Stimulated activated CD4-positive, alpha-beta T cell treated with anti-CD3 and anti-CD28 coated beads, Interleukin-2, amount 100 ng/mL, for 48 hours (primary cell): ENCODE results near the gene CCL4.
"Not testable (repeated sequence)": the region's sequence is repeated elsewhere in the genome, so short reads cannot be mapped to it uniquely, and the experiment has no call there.

Experiments used
- DNase-seq, 2 donors: peaks; one replicate each; pipeline ENCODE4 v3.0.0-alpha.2; 2020

Gene CCL4

DNA sequence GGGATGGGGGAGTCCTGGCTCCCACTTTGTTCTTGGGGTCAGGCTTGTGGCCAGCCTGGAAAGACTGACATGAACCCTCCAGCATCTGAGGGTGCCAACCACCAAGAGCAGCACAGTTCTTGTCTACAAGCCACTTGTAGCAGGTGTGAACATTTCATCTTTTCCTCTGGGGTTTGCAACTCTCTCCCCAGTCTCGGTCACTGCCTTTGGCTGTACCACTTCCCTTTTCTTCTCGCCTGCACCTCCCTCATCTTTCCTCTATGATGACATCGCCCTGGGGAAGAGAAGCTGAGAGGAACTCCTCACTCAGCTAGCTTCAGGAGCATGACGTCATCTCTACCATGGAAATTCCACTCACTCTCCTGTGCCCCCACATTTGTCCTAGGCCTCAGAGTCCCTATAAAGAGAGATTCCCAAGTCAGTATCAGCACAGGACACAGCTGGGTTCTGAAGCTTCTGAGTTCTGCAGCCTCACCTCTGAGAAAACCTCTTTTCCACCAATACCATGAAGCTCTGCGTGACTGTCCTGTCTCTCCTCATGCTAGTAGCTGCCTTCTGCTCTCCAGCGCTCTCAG lies at the start of gene CCL4:
TSS of gene CCL4 (plus strand) at position 427 of the 575 bp plus-strand sequence. CDS start at position 506, 79 bp downstream.
- not testable (repeated sequence) for DNase-seq

DNA sequence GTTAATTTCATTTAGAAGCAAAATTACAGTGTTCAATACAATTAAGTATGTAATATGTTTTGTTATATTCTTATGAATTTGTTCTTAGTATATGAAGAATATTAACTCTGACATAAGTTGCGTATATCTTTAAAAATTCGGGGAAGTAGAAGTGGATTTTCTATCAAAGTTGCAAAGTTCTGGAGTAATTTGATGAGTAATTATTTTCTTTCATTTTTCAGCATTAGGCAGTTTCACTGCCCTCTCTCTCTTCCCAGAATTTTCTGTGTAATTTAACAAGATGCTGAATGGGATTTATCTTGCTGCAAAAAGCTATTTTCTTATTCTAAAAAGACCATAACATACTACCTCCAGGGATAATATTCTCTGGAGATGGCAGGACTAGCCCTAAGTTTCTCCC lies 48.5 kb upstream of the CCL4 start:
- no peak for DNase-seq

DNA sequence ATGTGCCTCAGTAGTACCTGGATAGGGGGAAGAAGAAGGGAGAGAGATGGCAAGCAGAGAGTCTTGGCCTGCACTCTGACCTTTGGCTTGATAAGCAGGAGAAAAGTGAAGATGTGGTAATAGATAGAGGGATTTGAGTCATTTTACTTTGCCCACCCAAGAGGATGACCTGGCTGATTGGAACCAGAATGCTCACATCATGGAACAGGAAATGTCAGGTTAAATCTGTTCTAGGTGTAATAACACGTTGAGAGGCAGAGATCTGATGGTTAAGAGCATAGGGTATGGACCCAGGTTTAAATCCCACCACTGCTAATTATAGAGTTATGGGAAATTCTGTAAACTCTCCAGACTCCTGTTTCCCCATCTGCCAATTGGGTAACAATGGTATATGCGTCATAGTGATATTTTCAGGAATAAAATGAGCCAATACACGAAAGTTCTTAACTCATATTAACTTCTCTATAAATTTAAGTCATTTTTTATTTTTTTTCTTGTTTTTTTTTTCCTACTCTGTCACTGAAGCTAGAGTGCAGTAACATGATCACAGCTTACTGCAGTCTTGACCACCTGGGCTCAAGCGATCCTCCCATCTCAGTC lies 47.6 kb upstream of the CCL4 start:
- no peak for DNase-seq

GRCh38 chr17:36057911-36058310 lies 45.7 kb upstream of the CCL4 start:
- DNase-seq: no peak

- no peak for DNase-seq
Observed at GRCh38 chr17:36059406-36059805, 44.2 kb upstream of the CCL4 start.

DNA sequence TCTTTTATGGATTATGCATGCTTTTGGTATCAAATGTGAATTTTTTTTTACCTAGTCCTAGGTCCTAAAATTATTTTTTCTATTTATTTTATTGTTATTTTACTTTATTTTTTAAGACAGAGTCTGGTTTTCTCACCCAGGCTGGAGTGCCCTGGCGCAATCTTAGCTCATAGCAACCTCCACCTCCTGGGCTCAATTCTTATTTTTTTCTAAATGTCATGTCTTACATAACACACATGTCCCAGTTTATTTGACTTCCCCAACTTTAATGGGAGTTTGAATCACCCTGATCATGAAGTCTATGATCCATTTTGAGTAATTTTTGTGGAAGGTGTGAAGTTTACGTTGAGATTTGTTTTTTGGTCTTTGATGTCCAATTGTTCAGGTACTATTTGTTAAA lies 42.8 kb upstream of the CCL4 start:
- no peak for DNase-seq

- DNase-seq: no peak
Observed at GRCh38 chr17:36063786-36064541, 39.7 kb upstream of the CCL4 start, which contains the start of gene CCL18. Gene CCL18 (plus strand): TSS chr17:36064272. CDS start chr17:36064343, 71 bp downstream.

- DNase-seq: no peak
Observed at GRCh38 chr17:36066365-36066985, 37.2 kb upstream of the CCL4 start.

GRCh38 chr17:36068524-36068923 lies 35.1 kb upstream of the CCL4 start:
- no peak for DNase-seq

GRCh38 chr17:36069136-36069535 lies 34.5 kb upstream of the CCL4 start:
- no peak for DNase-seq

GRCh38 chr17:36070427-36070826 lies 33.2 kb upstream of the CCL4 start:
- DNase-seq: no peak

- DNase-seq: no peak
Observed at GRCh38 chr17:36071751-36072150, 31.9 kb upstream of the CCL4 start.

GRCh38 chr17:36072431-36073121 lies 31.1 kb upstream of the CCL4 start:
- peak; percentile 81 to 85 for DNase-seq

DNA sequence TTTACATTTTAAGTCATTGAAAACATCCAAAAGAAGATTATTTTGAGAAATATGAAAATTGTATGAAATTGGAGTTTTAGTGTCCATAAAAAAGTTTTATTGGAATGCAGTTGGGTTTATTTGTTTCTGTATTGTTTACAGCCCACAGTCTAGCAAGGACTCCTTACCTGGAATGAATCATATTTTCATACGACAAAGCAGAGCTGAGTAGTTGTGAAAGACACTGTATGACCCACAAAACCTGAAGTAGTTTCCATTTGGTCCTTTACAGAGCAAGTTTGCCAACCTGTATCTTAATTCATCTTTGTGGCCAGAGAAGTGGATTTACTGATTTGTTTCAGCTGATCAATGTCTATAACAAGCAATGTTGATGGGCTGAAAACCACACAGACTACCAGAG lies 29.3 kb upstream of the CCL4 start:
- no peak for DNase-seq

- DNase-seq: not testable (repeated sequence)
Observed at GRCh38 chr17:36081681-36082471, 21.8 kb upstream of the CCL4 start.

- DNase-seq: not testable (repeated sequence)
Observed at GRCh38 chr17:36082482-36083120, 21.0 kb upstream of the CCL4 start.

DNA sequence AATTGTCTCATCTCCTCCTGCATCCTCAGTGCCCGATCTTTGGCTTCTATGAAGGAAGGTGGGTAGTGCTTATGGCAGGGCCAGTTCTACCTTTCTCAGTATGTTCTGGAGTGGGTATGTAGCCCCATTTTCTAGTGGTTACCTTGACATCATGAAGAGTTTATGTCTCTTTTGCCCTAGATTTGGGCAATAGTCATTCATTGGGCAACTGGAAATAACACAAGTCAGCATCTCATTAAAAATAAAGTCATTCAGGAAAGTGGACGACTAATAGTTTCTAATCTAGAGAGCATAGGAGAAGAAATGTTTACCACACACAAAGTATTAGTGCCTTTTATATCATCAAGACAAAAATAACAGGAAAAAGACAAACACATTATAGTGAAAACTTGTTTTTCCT lies 19.9 kb upstream of the CCL4 start:
- not testable (repeated sequence) for DNase-seq

GRCh38 chr17:36085765-36086164 lies 17.9 kb upstream of the CCL4 start:
- DNase-seq: no peak

DNA sequence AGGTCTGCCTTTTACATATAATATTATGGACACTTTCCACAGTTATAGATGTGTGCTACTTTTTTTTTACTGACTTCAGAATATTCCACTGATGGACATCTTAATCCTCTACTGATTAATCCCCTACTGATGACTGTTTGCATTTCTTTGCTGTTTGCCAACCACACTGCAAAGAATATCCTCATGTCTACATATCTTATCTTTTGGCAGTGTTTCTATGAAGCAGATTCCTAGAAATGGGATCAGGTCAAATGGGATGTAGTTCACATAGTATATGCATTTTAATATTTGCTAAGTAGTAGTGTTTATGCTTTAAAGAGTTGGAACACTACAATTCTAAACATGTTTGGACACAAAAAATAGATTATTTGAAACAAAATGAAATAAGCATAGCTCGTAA lies 16.8 kb upstream of the CCL4 start:
- DNase-seq: no peak

GRCh38 chr17:36087471-36087870 lies 16.2 kb upstream of the CCL4 start:
- not testable (repeated sequence) for DNase-seq

DNA sequence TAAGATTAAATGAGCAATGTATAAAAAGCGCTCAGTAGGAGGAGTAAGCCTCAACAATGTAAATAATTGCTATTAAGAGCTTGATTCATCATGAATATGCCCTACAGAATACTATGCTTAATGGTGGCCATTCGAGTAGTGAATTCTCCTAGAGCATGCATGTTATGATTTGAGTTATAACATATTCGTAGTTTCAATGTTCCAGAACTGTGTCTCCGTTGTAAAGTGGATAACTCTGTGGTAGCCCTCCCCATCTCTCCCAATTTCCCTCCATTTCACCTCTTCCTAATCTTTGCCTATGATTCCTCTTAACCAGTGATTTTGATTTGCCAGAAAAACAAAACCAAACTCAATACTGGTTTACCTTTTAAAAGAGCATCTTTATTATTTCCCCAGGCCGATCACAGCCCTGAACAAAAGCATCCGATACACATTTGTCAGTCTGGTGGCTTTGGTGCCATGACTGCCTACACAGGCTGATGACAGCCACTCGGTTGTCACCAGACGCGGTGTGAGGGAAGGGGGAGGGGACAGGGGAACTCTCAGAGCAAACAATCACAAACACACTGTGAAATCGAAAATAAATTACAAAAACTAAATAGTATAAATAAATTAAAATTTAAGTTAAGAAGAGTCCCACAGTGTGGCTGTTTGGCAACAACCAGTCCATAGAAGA lies 15.6 kb upstream of the CCL4 start:
- DNase-seq: not testable (repeated sequence)
